H1 (cell line): Measurements from ENCODE around the gene VGLL1. TPM values are rescaled to one million over a fixed set of nuclear protein-coding genes. Genes with fewer than 3 reads are reported as not detected.

Experiments used
- CTCF ChIA-PET: fragments of 300-600 bp; sonication (Branson Sonifier 250); formaldehyde crosslinking; loops from one replicate; lab custom pipeline; 2021; ENCODE audit not compliant: partially characterized antibody; lab: Charles Lee
- POLR2A ChIA-PET: fragments of 300-600 bp; sonication (Branson Sonifier 250); formaldehyde crosslinking; loops from one replicate; lab custom pipeline; 2021; ENCODE audit warnings: inconsistent platforms; ENCODE audit not compliant: partially characterized antibody; lab: Charles Lee
- DNase-seq, 2 experiments: peaks; one replicate each; pipeline versions ENCODE4 v3.0.0 to v3.0.0-alpha.2; 2010 to 2022; ENCODE audit warnings: low spot score in 2 of 2, low read depth in 1 of 2, mixed read lengths in 1 of 2
- FAIRE-seq: peaks from 2 replicates; lab custom pipeline; 2011; peaks lifted over from hg19 to GRCh38; lab: Jason Lieb, UNC
- H2AFZ ChIP-seq: 2 replicates; pipeline ENCODE4 v1.8.1; 2012; ENCODE audit warnings: low read length, inconsistent platforms
- H2AK5ac ChIP-seq: 2 replicates; pipeline ENCODE4 v1.6.1; 2013; ENCODE audit warnings: low read depth, low read length
- H2BK120ac ChIP-seq: replicated peaks from 2 replicates; pipeline ENCODE3; 2013; ENCODE audit warnings: low read depth, low read length, inconsistent platforms
- H2BK12ac ChIP-seq: 2 replicates; pipeline ENCODE4 v1.6.1; 2013; ENCODE audit warnings: low read depth, low read length
- H2BK15ac ChIP-seq: 2 replicates; pipeline ENCODE4 v1.6.1; 2013; ENCODE audit warnings: low read length
- H2BK20ac ChIP-seq: 2 replicates; pipeline ENCODE4 v1.6.1; 2013; ENCODE audit warnings: low read length
- H2BK5ac ChIP-seq: 2 replicates; pipeline ENCODE4 v1.6.1; 2013; ENCODE audit warnings: low read depth, low read length
- H3K14ac ChIP-seq: 2 replicates; pipeline ENCODE4 v1.6.1; 2013; ENCODE audit warnings: inconsistent platforms; ENCODE audit not compliant: insufficient read length
- H3K18ac ChIP-seq: 2 replicates; pipeline ENCODE4 v1.6.1; 2013; ENCODE audit warnings: low read length; ENCODE audit errors: extremely low read depth
- H3K23ac ChIP-seq: 2 replicates; pipeline ENCODE4 v1.6.1; 2013; ENCODE audit warnings: inconsistent platforms; ENCODE audit not compliant: insufficient read length
- H3K23me2 ChIP-seq: 2 replicates; pipeline ENCODE4 v1.6.1; 2013; ENCODE audit warnings: low read depth, low read length
- H3K27ac ChIP-seq: 2 replicates; pipeline ENCODE4 v1.6.1; 2011; ENCODE audit warnings: low read depth, low read length, inconsistent platforms
- H3K27me3 ChIP-seq, 4 experiments: replicated peaks in 1 of 4; 1 replicate in 1 of 4; 2 replicates in 3 of 4; pipeline versions ENCODE4 v1.6.1 to v1.8.1; 2011 to 2013; ENCODE audit warnings: low read length in 3 of 4, mild to moderate bottlenecking in 3 of 4, inconsistent platforms in 2 of 4, mixed read lengths in 2 of 4, moderate library complexity in 1 of 4; ENCODE audit not compliant: control insufficient read depth in 3 of 4, insufficient read depth in 3 of 4; ENCODE audit errors: extremely low read depth in 1 of 4
- H3K36me3 ChIP-seq, 4 experiments: 2 replicates each; pipeline versions ENCODE4 v1.6.1 to v1.8.1; 2011 to 2013; ENCODE audit warnings: mild to moderate bottlenecking in 4 of 4, low read length in 3 of 4, moderate library complexity in 2 of 4, control low read depth in 1 of 4, inconsistent platforms in 1 of 4; ENCODE audit not compliant: insufficient read depth in 4 of 4, control insufficient read depth in 2 of 4
- H3K4ac ChIP-seq: replicated peaks from 2 replicates; pipeline ENCODE3; 2013; ENCODE audit warnings: low read length, low read depth, mixed read lengths, inconsistent platforms; ENCODE audit not compliant: insufficient read length
- H3K4me1 ChIP-seq, 4 experiments: replicated peaks in 1 of 4; 1 replicate in 1 of 4; 2 replicates in 3 of 4; pipeline versions ENCODE4 v1.6.1 to v1.8.1; 2011 to 2013; ENCODE audit warnings: low read length in 3 of 4, inconsistent platforms in 2 of 4, mixed read lengths in 1 of 4; ENCODE audit not compliant: insufficient read depth in 4 of 4, control insufficient read depth in 3 of 4
- H3K4me2 ChIP-seq, 2 experiments: 2 replicates each; pipeline versions ENCODE4 v1.6.1 to v1.8.1; 2011 to 2013; ENCODE audit warnings: low read depth in 2 of 2, low read length in 2 of 2, control low read depth in 1 of 2, inconsistent platforms in 1 of 2, mild to moderate bottlenecking in 1 of 2; ENCODE audit not compliant: insufficient read depth in 1 of 2
- H3K4me3 ChIP-seq, 4 experiments: fragments of 200-600, 300-600 bp in 1 of 4; sonication (generic), shearing (Covaris generic), sonication (Bioruptor Twin) in 1 of 4; 2 replicates each; pipeline versions ENCODE4 v1.5.1 to v1.8.1; 2011 to 2016; ENCODE audit warnings: low read length in 4 of 4, low read depth in 3 of 4, control low read depth in 2 of 4, inconsistent platforms in 2 of 4, mild to moderate bottlenecking in 2 of 4, mixed read lengths in 1 of 4, moderate library complexity in 1 of 4; ENCODE audit not compliant: insufficient read depth in 2 of 4; ENCODE audit errors: extremely low read depth in 1 of 4
- H3K56ac ChIP-seq: replicated peaks from 2 replicates; pipeline ENCODE3; 2013; ENCODE audit warnings: low read depth, mild to moderate bottlenecking, mixed read lengths, low read length, inconsistent platforms; ENCODE audit not compliant: insufficient read length
- H3K79me1 ChIP-seq: 2 replicates; pipeline ENCODE4 v1.6.1; 2013; ENCODE audit warnings: low read depth, low read length, control low read depth
- H3K79me2 ChIP-seq, 2 experiments: 2 replicates each; pipeline versions ENCODE4 v1.6.1 to v1.8.1; 2012 to 2013; ENCODE audit warnings: low read length in 2 of 2, mild to moderate bottlenecking in 2 of 2, inconsistent platforms in 1 of 2; ENCODE audit not compliant: insufficient read depth in 2 of 2, control insufficient read depth in 1 of 2
- H3K9ac ChIP-seq, 4 experiments: replicated peaks in 1 of 4; 1 replicate in 1 of 4; 2 replicates in 3 of 4; pipeline versions ENCODE4 v1.6.1 to v1.8.1; 2011 to 2013; ENCODE audit warnings: low read depth in 3 of 4, low read length in 3 of 4, control low read depth in 2 of 4, mild to moderate bottlenecking in 2 of 4, moderate library complexity in 2 of 4, inconsistent platforms in 1 of 4; ENCODE audit errors: extremely low read depth in 1 of 4
- H3K9me3 ChIP-seq, 2 experiments: 2 replicates each; pipeline versions ENCODE4 v1.6.1 to v1.8.1; 2012 to 2013; ENCODE audit warnings: mild to moderate bottlenecking in 2 of 2, moderate library complexity in 2 of 2, control low read depth in 1 of 2, inconsistent platforms in 1 of 2, low read depth in 1 of 2, low read length in 1 of 2, mixed read lengths in 1 of 2; ENCODE audit not compliant: insufficient read depth in 2 of 2
- H4K20me1 ChIP-seq, 2 experiments: replicated peaks in 1 of 2; 2 replicates each; pipeline versions ENCODE3 to v1.8.1; 2011 to 2013; ENCODE audit warnings: inconsistent platforms in 2 of 2, low read length in 2 of 2, mild to moderate bottlenecking in 1 of 2; ENCODE audit not compliant: insufficient read depth in 2 of 2, control insufficient read depth in 1 of 2
- H4K5ac ChIP-seq: 2 replicates; pipeline ENCODE4 v1.6.1; 2013; ENCODE audit warnings: low read length, low read depth, mixed read lengths, inconsistent platforms; ENCODE audit not compliant: insufficient read length
- H4K8ac ChIP-seq: 2 replicates; pipeline ENCODE4 v1.8.0; 2013; ENCODE audit warnings: mild to moderate bottlenecking, moderate library complexity, low read length, inconsistent platforms; ENCODE audit not compliant: insufficient read depth; ENCODE audit errors: extremely low read depth
- H4K91ac ChIP-seq: replicated peaks from 2 replicates; pipeline ENCODE3; 2013; ENCODE audit warnings: low read length, mixed read lengths, inconsistent platforms; ENCODE audit not compliant: insufficient read length
- CHD1 ChIP-seq: IDR thresholded peaks from 2 replicates; pipeline ENCODE4 v1.6.1; 2012; ENCODE audit warnings: low read depth, low read length, improper control_type of control experiment
- CTCF ChIP-seq, 3 experiments: IDR thresholded peaks; 1 replicate in 2 of 3; 2 replicates in 1 of 3; pipeline versions ENCODE4 v1.5.1 to v1.6.1; 2011; ENCODE audit warnings: low read length in 3 of 3, mild to moderate bottlenecking in 3 of 3, inconsistent platforms in 2 of 3, low read depth in 1 of 3, moderate library complexity in 1 of 3; ENCODE audit not compliant: insufficient read depth in 1 of 3; ENCODE audit errors: control extremely low read depth in 1 of 3
- EGR1 ChIP-seq: IDR thresholded peaks from 2 replicates; pipeline ENCODE4 v1.6.1; 2011; ENCODE audit warnings: low read depth, low read length, borderline replicate concordance
- KDM4A ChIP-seq: IDR thresholded peaks from one replicate; pipeline ENCODE4 v1.7.1; 2012; ENCODE audit warnings: low read depth, mild to moderate bottlenecking, moderate library complexity, low read length, inconsistent platforms; ENCODE audit not compliant: severe bottlenecking
- POU5F1 ChIP-seq: IDR thresholded peaks from 2 replicates; pipeline ENCODE4 v1.6.1; 2011; ENCODE audit warnings: low read depth, mild to moderate bottlenecking, low read length, moderate library complexity
- RAD21 ChIP-seq, 2 experiments: IDR thresholded peaks in 1 of 2; conservative IDR thresholded peaks in 1 of 2; 2 replicates each; pipeline ENCODE4 v1.6.1; 2011; ENCODE audit warnings: low read depth in 2 of 2, low read length in 2 of 2, improper control_type of control experiment in 1 of 2, inconsistent platforms in 1 of 2, mild to moderate bottlenecking in 1 of 2, moderate library complexity in 1 of 2
- TAF7 ChIP-seq: optimal IDR thresholded peaks from 2 replicates; pipeline ENCODE3; 2011; ENCODE audit warnings: low read depth, mild to moderate bottlenecking, inconsistent platforms, low read length, moderate library complexity, borderline replicate concordance
- TEAD4 ChIP-seq: IDR thresholded peaks from 2 replicates; pipeline ENCODE4 v1.6.1; 2012; ENCODE audit warnings: low read depth, low read length, inconsistent platforms, mixed read lengths
- ZNF274 ChIP-seq: IDR thresholded peaks from 2 replicates; pipeline ENCODE4 v1.7.0; 2012; ENCODE audit warnings: low read length, borderline replicate concordance; ENCODE audit errors: extremely low read depth
- whole genome bisulfite sequencing, 2 experiments: shearing (Covaris generic) in 1 of 2; methylation state at CpG; one replicate each; pipeline versions ENCODE4 v1.1.6 to v1.1.7; 2013 to 2015; ENCODE audit warnings: low lambda C conversion rate in 2 of 2, mixed read lengths in 2 of 2, inconsistent platforms in 1 of 2, low coverage in 1 of 2, missing lambda C conversion rate in 1 of 2; ENCODE audit not compliant: insufficient replicate concordance in 2 of 2, insufficient coverage in 1 of 2, insufficient read length in 1 of 2; ENCODE audit errors: extremely low coverage in 1 of 2, missing lambda C conversion rate in 1 of 2; 5-methylcytosine and 5-hydroxymethylcytosine counted together
- polyA plus RNA-seq, 7 experiments: library from polyadenylated mRNA; depleted of rRNA in 3 of 7; stranded (reverse) in 5 of 7; unstranded in 2 of 7; fragments of >200 nt in 5 of 7; fragments of 200-250 nt in 2 of 7; gene quantifications; 1 replicate in 5 of 7; 2 replicates in 1 of 7; 4 replicates in 1 of 7; pipeline versions ENCODE4 v1.2.1 to v1.2.3, GENCODE V29; 2011 to 2013; ENCODE audit warnings: missing spikeins in 2 of 7, mixed read lengths in 2 of 7
- total RNA-seq: library from RNA; stranded (reverse); fragmentation: NEBNext Ultra II Directional; extraction: Animal tissue kit (Norgen Biotek cat#: 25700); gene quantifications from 2 replicates; pipeline ENCODE4 v1.2.1, GENCODE V29; 2021

Gene VGLL1
- total and polyA plus RNA-seq, 2 of the 8 experiments (the other 6 are each of a cell fraction or from before 2014, with no cell fraction given), result not detected

GRCh38 chrX:136495043-136495442 lies 37.0 kb upstream of the VGLL1 start:
- FAIRE-seq, result no peak
- no peak overlapping the region for H2AK5ac ChIP-seq
- TF ChIP-seq RAD21 (IDR thresholded peaks at IDR 0.05 in 1 of 2, conservative IDR thresholded peaks at IDR 0.05 in 1 of 2; ENCODE audit: low read depth in 2 of 2, low read length in 2 of 2), result no peak
- no peak for TF ChIP-seq KDM4A
- no peak for TF ChIP-seq TAF7
- TF ChIP-seq POU5F1, result no peak
- no peak for TF ChIP-seq TEAD4
- no peak for TF ChIP-seq CHD1
- TF ChIP-seq ZNF274, result no peak
- TF ChIP-seq EGR1, result no peak
- no peak for TF ChIP-seq CTCF (IDR thresholded peaks at IDR 0.05; ENCODE audit: control extremely low read depth in 1 of 3, insufficient read depth in 1 of 3, low read depth in 1 of 3, low read length in 3 of 3)

More at GRCh38 chrX:136495043-136495442, 37.0 kb upstream of the VGLL1 start:
- Histone ChIP-seq H2BK20ac (no peak overlapping the region), H3K23me2 (no peaks in the 10 kb centered on the region), H3K79me2 (peaks cover 0 to 19% of the 10 kb centered on the region in 2 experiments; a peak in 3 of 4 replicates), H3K9ac (no peak overlapping the region), H4K91ac (no peak overlapping the region), H3K9me3 (no peaks in the 10 kb centered on the region), H3K18ac (no peak overlapping the region), H2BK12ac (no peak overlapping the region), H3K4me2 (no peak overlapping the region), H3K56ac (no peak overlapping the region), H4K8ac (no peak overlapping the region), H3K14ac (no peak overlapping the region), H3K23ac (no peak overlapping the region), H3K4me3 (no peak overlapping the region), H3K27ac (no peak overlapping the region), H4K20me1 (peaks cover 0 to 2% of the 10 kb centered on the region in 2 experiments), H4K5ac (no peak overlapping the region), H3K4me1 (no peaks in the 10 kb centered on the region), H2BK5ac (no peak overlapping the region), H3K79me1 (no peaks in the 10 kb centered on the region), H2AFZ (no peak overlapping the region), H3K36me3 (peaks cover 0 to 3% (median 0%) of the 10 kb centered on the region in 4 experiments; a peak in 1 of 8 replicates), H2BK15ac (no peak overlapping the region), H3K4ac (no peak overlapping the region), H3K27me3 (no peaks in the 10 kb centered on the region), H2BK120ac (no peak overlapping the region)
- no peak for DNase-seq
- POLR2A ChIA-PET, result no interaction called here
- CTCF ChIA-PET, result no interaction called here
- WGBS, 2 experiments, result 93% methylated on average over 2 of the region's 4 CpGs; no CpG with 5 or more reads in 1 of the 2 experiments
